HG02623 (cell line): ENCODE data around the gene PSME3.
A peak's percentile ranks its signal among the peaks of the same experiment; 100 is the strongest.

ENCODE experiments used
- ATAC-seq: cut with Tn5 transposase; IDR thresholded peaks from one replicate; pipeline ENCODE4 v1.9.1; 2021; ENCODE audit warnings: moderate library complexity; ENCODE audit not compliant: unreplicated experiment

The PSME3 gene, protein sequence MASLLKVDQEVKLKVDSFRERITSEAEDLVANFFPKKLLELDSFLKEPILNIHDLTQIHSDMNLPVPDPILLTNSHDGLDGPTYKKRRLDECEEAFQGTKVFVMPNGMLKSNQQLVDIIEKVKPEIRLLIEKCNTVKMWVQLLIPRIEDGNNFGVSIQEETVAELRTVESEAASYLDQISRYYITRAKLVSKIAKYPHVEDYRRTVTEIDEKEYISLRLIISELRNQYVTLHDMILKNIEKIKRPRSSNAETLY

GRCh38 chr17:42832934-42833766, at the start of gene PSME3:
PSME3 (plus strand) TSS chr17:42833397; CDS start chr17:42833632, 235 bp downstream.
- peak; percentile 80 for ATAC-seq

DNA sequence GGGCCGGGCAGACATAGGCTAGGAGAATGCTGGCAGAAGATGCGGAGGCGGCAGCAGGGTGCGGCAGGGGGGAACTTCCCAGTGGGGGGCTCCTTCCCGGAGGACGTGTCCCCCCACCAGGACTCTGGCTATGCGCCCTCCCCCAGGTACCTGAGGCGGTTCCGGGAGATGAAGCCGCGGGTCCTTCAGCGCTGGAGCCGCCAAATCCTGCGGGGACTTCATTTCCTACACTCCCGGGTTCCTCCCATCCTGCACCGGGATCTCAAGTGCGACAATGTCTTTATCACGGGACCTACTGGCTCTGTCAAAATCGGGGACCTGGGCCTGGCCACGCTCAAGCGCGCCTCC, 49.4 kb upstream of the PSME3 start:
- ATAC-seq, result no peak

DNA sequence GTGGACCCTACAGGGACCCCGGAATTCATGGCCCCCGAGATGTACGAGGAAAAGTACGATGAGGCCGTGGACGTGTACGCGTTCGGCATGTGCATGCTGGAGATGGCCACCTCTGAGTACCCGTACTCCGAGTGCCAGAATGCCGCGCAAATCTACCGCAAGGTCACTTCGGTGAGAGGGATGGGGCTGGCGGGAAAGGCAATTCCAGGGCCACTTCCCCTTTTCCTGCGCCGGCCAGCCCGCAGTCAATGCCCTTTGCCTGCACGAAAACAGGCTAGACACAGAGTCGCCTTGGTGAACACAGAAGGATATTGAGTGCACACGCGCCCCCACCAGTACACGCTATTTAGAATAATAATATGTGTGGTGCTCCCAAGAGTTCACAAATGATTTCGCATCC, 48.8 kb upstream of the PSME3 start:
- ATAC-seq, result no peak

GRCh38 chr17:42784811-42785592, 48.2 kb upstream of the PSME3 start:
- no peak for ATAC-seq

DNA sequence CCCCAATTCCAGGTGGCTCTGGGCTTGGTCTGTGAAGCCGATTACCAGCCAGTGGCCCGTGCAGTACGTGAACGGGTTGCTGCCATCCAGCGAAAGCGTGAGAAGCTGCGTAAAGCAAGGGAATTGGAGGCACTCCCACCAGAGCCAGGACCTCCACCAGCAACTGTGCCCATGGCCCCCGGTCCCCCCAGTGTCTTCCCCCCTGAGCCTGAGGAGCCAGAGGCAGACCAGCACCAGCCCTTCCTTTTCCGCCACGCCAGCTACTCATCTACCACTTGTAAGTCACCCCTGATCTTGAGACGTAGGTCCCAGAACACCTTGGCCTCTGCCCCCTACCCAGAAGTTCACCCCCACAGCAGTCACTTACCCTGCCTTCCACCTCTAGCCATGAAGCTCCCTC, 45.9 kb upstream of the PSME3 start:
- no peak for ATAC-seq

GRCh38 chr17:42791948-42792347, 41.2 kb upstream of the PSME3 start:
- no peak for ATAC-seq

DNA sequence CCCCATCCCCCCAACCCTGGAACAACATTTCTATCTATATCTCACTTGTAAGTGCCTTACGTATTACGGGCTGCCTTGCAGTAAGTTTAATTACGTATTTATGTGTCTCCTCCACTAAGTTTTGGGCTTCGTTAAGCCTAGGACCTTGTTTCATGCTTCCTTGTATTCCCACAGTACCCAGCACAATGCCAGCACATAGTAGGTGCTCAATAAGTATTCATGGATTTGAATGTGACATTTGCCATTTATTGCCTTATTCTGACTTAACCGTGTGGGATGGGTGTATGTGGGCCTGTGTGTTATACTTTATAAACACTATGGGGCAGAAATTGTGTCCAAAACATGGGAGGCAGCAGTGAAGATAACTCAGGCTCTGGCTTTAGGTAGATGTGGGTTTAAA, 40.7 kb upstream of the PSME3 start:
- no peak for ATAC-seq

GRCh38 chr17:42795061-42795460, 38.1 kb upstream of the PSME3 start:
- ATAC-seq, result no peak

- ATAC-seq, result no peak
Measured at GRCh38 chr17:42795465-42795864, 37.7 kb upstream of the PSME3 start.

DNA sequence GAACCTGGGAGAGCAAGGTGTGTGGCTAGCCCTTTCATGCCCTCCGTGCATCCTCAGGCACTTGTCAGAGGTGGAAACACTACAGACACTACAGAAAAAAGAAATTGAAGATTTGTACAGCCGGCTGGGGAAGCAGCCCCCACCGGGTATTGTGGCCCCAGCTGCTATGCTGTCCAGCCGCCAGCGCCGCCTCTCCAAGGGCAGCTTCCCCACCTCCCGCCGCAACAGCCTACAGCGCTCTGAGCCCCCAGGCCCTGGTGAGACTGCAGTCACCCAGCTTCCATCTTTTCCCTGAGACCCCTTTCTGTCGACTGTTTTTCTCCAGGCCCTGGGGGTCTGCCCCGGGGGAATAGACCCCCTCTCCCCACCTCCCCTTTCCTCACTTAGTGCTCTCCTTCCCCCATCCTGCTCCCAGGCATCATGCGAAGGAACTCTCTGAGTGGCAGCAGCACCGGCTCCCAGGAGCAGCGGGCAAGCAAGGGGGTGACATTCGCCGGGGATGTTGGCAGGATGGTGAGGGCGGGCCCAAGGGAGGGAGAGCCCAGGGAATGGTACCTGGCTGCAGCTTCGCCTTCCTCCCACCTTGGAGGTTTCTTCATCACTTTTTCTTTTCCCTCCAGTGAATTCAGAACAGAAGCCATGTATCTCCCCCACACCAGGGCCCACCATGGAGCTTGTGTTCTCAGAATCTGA, 37.0 kb upstream of the PSME3 start:
- no peak for ATAC-seq

GRCh38 chr17:42797067-42798007, 35.9 kb upstream of the PSME3 start:
- ATAC-seq, result no peak

- no peak for ATAC-seq
Measured at GRCh38 chr17:42798011-42798382, 35.2 kb upstream of the PSME3 start.

DNA sequence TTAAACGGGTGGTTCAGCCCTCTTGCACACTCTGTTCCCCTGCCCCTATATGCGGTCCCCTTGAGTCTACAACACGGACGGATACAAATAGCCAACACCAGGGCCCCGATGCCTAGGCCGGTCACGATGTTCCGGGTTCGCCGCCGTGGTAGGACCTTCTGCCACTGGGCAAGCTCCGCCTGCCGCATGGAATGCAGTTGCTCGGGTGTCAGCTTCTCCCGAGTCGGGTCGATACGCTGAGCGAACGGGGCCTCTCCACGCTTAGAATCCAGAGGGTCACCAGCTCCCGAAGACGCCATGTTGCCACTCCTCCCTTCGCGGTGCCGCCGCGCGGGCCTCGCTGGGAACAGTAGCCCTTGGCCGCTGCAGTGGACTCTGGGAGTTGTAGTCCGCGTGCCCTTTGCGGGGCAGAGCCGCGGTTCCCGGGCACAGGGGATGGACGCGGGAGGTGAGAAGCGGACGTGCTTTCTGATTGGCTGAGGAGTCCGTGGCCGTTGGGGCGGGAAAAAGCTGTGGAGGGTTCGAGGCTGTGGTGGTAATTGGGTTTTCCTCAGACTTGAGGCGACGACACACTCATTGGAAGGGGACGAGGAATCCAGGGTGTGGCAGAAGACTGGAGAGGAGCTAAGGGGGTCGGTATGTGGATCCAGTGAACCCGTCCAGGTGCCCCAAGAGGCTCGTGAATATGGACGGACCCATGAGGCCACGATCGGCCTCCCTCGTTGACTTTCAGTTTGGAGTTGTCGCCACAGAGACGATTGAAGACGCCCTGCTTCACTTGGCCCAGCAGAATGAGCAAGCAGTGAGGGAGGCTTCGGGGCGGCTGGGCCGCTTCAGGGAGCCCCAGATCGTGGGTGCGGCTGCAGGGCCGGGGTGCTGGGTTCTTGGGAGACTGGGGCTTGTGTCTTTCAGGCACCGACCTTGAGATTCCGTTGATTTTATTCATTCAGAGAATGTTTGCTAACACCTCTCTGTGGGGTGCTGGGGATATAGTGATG, 34.5 kb upstream of the PSME3 start, which contains the start of the genes CNTD1 and COA3:
Gene CNTD1 (plus strand): TSS at position 479 of the 998 bp plus-strand sequence. CDS start 207 bp downstream, at position 686.
Gene COA3 (minus strand): TSS at position 322 of the 998 bp plus-strand sequence. CDS start 23 bp downstream, at position 299.
- peak; percentile 75 for ATAC-seq

GRCh38 chr17:42803074-42803883, 29.9 kb upstream of the PSME3 start:
- ATAC-seq, result no peak

- no peak for ATAC-seq
Measured at GRCh38 chr17:42804918-42805367, 28.3 kb upstream of the PSME3 start.

GRCh38 chr17:42806249-42806648, 26.9 kb upstream of the PSME3 start:
- ATAC-seq, result no peak

DNA sequence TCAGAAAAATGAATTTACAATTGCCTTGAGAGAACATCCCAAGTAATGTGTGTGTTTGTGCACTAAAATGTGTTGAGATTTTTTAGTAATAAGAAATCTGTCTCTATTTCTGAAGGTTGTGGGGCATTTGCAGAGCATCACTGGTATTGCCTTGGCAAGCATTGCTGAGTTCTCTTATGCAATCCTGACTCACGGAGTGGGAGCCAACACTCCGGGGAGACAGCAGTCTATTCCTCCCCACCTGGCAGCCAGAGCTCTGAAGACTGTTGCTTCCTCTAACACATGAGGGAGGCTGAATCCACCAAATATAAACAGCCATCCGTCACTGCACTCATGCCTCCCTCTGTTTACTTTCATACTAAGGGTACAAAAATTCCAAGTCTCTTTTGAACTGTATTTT, 23.9 kb upstream of the PSME3 start:
- no peak for ATAC-seq
